HG02938 (cell line): ENCODE results near the gene ZNF665.
"Not testable (repeated sequence)": the region's sequence is repeated elsewhere in the genome, so short reads cannot be mapped to it uniquely, and the experiment has no call there.

ENCODE experiments used
- ATAC-seq: cut with Tn5 transposase; IDR thresholded peaks from one replicate; pipeline ENCODE4 v1.9.1; 2021; ENCODE audit warnings: mild to moderate bottlenecking, moderate library complexity; ENCODE audit not compliant: unreplicated experiment

ZNF665 gene

DNA sequence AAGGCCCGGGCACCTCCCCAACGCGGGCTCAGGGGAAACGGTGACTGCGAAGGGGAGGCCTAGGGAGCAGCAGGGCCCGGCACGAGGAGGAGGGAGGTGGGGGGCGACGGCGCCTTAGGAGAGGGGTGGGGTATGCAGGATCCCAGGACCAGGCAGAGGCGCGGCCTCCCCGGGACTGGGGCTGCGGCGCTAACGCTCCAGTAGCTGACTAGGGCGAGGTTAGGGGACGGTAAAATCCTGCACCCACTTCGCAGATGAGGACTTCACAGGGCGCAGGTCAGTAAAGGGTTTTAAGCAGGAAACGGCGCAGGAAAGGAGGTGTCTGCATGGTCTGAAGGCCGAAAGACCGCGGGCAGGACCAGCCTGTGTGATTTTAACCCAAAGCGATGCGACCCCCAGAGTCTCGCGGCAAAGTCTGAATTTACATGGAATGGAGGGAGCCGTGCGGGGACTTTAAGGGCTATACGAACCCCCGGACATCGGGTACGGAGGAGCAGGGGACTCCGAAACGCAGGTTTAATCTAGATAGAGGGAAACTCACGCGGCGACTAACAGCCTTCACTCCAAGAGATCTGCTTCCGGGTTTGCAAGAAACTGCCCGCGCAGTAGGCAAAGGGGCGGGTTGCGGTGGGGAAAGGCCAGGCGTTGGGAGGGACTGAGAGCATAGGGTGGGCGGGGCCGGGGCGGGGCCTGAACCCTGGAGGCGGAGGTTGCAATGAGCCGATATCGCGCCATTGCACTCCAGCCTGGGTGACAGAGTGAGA lies at the start of gene ZNF665:
TSS of gene ZNF665 (minus strand) at position 588 of the 764 bp plus-strand sequence. CDS start 10,460 bp downstream, outside the sequence.
- no peak for ATAC-seq

DNA sequence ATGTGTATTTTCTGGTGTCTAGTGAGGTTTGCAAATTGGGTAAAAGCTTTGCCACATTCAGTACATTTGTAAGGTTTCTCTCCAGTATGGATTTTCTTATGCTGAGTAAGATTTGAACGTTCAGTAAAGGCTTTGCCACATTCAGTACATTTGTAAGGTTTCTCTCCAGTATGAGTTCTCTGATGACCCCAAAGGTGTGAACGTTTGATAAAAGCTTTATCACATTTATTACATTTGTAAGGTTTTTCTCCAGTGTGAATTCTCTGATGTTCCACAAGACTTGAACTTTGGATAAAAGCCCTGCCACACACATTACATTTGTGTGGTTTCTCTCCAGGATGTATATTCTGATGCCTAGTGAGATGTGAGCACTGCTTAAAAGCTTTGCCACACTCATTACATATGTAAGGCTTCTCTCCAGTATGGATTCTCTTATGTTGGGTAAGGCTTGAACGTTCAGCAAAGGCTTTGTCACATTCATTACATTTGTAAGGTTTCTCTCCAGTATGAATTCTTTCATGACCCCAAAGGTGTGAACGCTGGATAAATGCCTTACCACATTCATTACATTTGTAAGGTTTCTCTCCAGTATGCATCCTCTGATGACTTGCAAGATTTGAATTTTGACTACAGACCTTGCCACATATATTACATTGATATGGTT lies 44.1 kb upstream of the ZNF665 start:
- no peak for ATAC-seq

DNA sequence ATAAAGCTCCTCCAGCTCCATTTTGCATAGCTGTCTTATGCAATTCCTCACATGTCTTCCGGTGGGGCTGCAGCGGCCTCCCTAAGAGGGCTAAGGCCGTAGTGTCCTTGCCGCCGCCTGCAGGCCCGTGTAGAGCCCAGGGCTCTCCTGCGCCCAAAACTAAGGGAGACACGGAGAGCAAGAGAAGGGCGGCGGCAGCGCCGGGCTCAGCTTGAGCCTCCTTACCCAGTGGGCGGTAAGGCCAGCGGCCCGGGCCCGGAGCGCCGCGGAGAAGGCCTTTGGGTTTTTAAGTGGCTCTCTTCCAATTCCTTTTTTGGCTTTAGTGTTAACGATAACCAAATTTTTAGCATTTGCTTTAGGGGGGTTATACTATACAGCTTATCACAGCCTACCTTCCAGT lies 31.4 kb upstream of the ZNF665 start:
- ATAC-seq = no peak

DNA sequence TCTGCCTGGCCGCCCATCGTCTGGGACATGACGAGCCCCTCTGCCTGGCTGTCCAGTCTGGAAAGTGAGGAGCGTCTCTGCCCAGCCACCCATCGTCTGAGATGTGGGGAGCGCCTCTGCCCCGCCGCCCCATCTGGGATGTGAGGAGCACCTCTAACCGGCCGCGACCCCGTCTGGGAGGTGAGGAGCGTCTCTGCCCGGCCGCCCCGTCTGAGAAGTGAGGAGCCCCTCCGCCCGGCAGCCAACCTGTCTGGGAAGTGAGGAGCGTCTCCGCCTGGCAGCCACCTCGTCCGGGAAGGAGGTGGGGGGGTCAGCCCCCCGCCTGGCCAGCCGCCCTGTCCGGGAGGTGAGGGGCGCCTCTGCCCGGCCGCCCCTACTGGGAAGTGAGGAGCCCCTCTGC lies 29.6 kb upstream of the ZNF665 start:
- not testable (repeated sequence) for ATAC-seq

DNA sequence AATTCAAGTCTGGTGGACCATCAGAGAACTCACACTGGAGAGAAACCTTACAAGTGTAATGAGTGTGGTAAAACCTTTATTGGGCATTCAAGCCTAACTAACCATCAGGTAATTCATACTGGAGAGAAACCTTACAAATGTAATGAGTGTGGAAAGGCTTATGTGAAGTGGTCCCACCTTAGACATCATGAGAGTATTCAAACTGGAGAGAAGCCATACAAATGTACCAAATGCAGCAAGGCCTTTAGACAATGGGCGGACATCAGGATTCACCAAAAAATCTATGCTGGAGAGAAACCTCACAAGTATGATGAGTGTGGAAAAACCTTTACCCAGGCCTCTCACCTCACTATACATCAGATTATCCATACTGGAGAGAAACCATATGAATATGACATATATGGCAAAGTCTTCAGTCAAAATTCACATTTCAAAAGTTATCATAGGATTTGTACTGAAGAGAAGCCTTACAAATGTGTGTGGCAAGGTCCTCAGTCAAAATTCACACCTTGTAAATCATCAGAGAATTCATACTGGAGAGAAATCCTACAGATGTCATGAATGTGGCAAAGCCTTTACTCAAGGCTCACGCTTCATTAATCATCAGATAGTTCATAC lies 19.7 kb upstream of the ZNF665 start:
- no peak for ATAC-seq

DNA sequence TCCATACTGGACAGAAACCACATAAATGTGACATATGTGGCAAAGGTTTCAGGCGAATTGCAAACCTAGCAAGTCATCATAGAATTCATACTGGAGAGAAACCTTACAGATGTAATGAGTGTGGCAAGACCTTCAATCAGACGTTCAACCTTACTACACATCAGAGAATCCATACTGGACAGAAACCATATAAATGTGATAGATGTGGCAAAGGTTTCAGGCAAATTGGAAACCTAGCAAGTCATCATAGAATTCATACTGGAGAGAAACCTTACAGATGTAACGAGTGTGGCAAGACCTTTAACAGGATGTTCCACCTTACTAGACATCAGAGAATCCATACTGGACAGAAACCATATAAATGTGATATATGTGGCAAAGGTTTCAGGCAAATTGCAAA lies 18.4 kb upstream of the ZNF665 start:
- ATAC-seq = not testable (repeated sequence)

DNA sequence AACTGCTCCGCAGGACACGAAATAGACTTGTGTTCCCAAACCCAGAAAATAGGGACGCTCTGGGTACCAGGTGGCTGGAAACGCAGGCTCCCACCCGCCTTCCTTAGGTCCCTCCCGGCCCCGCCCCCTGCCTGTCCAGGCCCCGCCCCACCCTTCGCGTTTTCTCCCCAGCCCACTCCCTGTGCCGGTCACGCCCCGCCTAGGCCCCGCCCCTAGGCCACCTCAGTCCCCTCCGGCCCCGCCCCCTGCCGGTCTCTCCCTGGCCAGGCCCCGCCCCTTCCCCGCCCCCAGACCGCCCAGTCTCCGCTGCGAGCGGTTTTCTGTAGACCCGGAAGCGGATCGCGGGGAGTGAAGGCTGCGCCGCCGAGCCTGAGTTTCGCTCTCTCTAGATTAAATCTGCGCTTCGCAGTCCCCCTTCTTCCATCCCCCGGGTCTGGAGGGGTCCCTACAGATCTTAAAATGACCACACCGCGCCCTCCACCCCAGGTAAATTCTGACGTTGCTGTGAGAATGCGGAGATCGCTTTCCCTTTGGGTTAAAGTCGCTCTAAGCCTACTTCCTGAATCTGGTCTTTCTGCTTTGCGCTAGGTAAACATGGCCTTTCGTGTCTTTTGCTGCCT lies 3.7 kb upstream of the ZNF665 start:
- ATAC-seq = no peak

DNA sequence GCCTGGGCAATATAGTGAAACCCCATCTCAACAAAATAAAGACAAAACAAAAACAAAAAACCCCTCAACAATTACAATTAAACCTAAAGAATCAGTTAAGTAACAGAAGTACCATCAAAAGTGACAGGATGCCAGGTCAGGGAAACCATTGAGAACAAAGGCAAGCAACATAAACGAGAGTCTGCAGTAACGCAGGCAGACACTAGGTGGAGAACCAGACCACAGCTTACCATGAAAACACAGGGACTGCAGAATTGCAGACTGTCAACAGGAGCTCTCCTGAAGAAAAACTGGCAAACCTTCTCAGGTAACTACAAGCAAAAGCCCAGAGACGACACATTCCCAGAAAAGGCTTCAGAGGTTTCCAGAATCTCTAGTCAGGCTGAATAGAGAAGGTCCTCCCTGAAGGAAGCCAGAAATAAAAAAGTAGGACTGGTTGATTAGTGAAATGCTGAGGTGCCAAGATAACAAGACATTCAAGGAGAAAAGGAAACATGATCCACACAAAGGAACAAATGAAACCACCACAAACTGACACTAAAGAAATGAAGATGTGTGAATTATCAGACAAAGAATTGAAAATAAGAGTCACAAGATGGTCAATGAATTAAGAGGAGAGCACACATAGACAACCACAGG lies 2.2 kb upstream of the ZNF665 start:
- ATAC-seq = no peak

DNA sequence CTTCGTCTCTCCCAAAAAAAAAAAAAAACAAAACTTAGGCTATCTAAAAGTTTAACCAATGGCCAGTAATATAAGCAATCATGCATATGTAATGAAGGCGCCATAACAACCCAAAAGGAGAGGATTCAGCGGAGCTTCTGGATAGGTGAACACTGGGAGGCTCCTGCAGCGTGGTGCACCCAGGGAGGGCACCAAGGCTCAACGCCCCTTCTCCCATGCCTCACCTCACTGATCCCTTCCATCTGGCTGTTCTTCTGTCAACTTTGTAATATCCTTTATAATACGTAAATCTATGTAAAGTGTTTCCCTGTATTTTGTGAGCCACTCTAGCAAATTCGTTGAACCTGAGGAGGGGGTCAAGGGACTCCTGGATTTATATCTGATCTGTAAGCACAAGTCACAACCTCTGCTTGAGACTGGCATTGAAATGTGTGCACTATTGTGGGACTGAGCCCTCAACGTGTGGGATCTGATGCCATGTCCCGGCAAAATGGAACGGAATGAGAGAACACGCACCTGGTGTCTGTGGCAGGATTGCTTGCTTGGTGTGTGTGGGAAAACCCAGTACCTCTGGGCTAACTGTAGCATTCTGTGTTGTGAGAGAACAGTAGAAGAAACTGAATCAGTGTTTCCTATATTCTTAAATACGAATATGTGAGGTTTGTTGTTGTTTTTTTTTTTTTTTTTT lies 521 bp upstream of the ZNF665 start:
- no peak for ATAC-seq

DNA sequence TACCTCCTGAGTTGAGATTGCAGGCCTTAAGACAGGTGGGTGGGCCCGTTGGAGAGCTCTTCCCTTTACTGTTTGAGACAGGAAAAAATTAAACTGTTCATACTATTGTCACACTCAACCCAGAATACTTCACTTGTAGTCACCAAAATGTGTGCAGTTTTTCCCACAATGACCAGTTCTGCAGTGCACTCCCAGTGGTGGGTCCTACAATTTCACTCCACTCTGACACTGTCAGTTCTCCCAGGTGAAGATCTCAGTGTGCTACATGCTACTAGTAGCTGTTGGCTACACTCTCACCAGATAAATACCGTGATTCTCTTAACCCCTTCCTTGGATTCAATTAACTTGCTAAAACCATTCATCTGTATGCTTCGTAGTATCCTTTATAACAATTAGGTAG lies 2.9 kb downstream of the ZNF665 start:
- ATAC-seq = no peak

DNA sequence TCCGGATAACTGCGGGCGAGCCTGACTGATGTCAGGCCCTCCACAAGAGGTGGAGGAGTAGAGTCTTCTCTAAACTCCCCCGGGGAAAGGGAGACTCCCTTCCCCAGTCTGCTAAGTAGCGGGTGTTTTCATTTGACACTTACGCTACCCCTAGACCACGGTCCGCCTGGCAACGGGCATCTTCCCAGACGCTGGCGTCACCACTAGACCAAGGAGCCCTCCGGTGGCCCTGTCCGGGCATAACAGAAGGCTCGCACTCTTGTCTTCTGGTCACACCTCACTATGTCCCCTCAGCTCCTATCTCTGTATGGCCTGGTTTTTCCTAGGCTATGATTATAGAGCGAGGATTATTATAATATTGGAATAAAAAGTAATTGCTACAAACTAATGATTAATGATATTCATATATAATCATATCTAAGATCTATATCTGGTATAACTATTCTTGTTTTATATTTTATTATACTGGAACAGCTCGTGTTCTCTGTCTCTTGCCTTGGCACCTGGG lies 3.4 kb downstream of the ZNF665 start:
- ATAC-seq = not testable (repeated sequence)

DNA sequence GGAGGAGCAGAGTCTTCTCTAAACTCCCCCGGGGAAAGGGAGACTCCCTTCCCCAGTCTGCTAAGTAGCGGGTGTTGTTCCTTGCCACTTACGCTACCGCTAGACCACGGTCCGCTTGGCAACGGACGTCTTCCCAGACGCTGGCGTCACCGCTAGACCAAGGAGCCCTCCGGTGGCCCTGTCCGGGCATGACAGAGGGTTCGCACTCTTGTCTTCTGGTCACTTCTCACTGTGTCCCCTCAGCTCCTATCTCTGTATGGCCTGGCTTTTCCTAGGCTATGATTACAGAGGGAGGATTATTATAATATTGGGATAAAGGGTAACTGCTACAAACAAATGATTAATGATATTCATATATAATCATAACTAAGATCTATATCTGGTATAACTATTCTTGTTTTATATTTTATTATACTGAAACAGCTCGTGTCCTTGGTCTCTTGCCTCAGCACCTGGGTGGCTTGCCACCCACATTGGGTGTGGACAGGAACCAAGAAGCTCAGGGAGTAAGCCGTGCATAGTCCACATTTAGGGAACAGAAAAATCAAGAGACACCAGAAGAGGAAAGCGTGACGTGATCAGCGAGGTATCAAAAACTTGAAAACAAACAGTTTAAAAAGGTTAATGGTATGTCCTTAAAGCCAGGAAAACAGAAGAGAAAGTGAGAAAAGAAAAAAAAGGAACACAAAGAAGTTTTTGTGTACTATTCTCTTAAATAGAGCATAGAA lies 7.8 kb downstream of the ZNF665 start:
- not testable (repeated sequence) for ATAC-seq

DNA sequence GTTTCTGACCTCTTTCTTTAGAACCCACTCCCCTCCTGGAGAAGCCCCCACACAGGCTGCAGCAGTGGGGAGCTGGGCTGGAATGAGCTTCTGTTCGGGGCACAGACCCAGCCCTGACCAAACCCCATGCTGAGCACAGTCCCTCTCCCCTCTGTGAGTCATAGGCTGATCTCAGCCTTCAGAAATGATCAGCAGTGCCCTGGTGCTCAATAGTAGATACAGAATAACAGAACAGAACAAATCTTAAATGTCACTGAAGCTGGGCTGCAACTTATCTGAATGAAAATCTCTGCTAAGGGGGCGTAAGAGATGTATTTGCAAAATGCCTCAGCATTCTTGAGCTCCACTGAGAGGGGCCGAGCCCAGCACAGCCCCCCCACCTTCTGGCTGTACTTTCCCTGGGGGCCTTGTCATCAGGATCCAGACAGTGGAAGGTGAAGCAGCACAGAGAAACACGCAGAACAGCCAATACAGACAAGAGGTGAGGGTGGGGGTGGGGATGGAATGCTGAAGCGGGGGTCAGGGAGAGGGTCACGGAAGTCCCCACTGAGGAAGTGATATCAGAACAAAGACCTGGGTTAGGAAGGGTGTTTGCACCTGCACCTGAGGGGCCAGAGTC lies 9.9 kb downstream of the ZNF665 start:
- ATAC-seq = no peak

DNA sequence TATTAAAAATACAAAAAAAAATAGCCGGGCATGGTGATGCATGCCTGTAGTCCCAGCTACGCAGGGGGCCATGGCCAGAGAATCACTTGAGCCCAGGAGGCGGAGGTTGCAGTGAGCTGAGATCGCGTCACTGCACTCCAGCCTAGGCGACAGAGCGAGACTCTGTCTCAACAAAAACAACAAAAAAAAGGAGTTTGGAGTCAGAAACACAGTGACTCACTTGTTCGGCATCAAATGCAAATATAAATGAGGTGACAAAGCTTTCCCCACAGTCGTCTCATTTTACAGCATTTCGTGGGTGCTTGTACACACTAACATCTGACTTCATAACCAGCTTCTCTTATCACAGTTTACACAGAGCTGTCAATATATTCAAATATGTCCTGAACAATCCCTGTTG lies 11.0 kb downstream of the ZNF665 start:
- no peak for ATAC-seq

DNA sequence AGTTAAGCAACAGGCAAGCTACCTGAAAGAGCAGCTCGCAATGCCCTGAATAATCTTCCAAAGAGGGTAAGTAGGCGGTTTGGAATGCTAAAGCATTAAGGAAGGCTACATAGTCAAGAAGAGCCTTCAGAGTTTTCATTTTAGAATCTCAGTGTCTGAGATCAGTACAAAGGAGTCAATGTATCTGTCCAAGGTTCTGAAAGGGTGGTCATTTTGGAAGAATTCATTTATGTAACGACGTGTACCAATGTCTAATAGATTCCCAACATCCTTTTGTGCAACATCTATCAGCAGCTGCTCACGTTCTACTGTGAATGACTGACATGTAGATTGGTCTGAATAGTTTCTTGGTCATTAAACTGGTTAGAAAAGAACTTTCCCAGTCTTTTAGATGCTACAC lies 15.2 kb downstream of the ZNF665 start:
- ATAC-seq = no peak

DNA sequence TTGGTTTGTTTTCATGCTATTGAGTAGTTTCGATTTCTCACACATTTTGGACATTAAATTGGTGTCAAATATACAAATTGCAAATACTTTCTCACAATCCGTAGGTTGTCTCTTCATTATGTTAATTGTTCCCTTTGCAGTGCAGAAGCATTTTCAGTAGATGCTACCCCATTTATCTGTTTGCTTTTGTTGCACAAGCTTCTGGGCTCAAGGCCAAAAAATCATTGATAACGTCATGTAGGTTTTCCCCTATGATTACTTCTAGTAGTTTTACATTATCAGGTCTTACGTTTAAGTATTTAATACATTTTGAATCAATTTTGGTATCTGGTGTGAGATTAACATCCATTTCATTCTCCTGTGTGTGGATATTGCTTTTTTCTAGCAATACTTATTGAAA lies 20.3 kb downstream of the ZNF665 start:
- no peak for ATAC-seq

DNA sequence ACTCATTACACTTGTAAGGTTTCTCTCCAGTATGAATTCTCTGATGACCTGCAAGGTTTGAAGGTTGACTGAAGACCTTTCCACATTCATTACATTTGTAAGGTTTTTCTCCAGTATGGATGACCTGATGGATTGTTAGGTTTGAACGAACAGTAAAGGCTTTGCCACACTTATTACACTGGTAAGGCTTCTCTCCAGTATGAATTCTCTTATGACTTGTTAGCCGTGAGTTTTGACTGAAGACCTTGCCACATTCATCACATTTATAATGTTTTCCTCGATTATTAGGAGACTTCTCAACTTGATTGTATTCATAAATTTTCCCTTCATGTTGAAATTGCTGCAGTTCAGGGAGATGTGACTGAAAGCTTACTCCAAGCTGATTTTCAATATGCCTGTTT lies 27.5 kb downstream of the ZNF665 start:
- no peak for ATAC-seq

DNA sequence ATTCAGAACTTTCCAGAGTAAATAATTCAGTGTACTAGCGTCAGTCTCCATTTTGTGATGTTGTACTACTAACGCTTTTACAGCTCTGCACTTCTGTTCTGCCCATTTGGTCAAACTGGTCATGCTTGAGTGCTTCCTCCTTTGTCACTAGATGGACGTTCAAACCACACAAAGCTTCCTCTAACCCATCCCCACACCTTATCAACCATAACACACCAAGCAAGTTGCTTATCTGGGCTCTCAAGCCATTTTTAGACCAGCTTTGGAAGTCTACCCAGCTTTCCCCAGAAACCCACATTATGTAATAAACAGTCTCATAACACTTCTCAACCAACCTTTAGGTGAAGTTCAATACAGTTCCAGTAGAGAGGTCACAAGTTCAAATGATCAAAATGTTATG lies 32.0 kb downstream of the ZNF665 start:
- ATAC-seq = no peak

DNA sequence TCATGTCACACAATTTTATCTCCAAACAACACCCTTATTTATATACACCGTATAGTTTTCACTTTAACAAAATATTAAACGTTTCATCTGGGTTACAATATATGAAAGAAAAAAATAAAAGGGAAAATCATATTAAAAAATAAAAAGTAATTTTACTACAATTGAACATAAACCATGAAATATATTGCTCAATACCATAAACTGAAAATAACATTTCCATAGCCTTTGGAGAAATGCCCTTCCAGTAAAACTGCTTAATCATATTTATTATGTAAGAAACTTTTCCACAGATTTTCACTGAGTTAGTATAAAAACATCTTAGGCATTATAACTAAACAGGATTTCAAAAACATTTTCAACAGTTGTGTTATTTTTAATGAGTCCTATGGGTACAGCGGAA lies 32.8 kb downstream of the ZNF665 start:
- ATAC-seq = no peak
